ENCODE data around the gene SPIN2B.

- no peak for TF ChIP-seq CTCF (IDR thresholded peaks at IDR 0.05)
- TF ChIP-seq RAD21 (IDR thresholded peaks at IDR 0.05; ENCODE audit: low read length) = no peak
- TF ChIP-seq NFIC (IDR thresholded peaks at IDR 0.05; ENCODE audit: borderline replicate concordance) = no peak
- no peak for TF ChIP-seq TAF1 (IDR thresholded peaks at IDR 0.05; ENCODE audit: borderline replicate concordance, low read depth, low read length)
- no peak for TF ChIP-seq EZH2phosphoT487 (IDR thresholded peaks at IDR 0.05; ENCODE audit: borderline replicate concordance, low read depth)
- no peak for TF ChIP-seq RFX5 (IDR thresholded peaks at IDR 0.05; ENCODE audit: low read length)
- TF ChIP-seq ZBTB33 (IDR thresholded peaks at IDR 0.05; ENCODE audit: borderline replicate concordance, low read depth) = no peak
- no peak for TF ChIP-seq SIN3A (IDR thresholded peaks at IDR 0.05; ENCODE audit: borderline replicate concordance, low read depth, low read length)
- no peak for TF ChIP-seq JUND (IDR thresholded peaks at IDR 0.05)
Observed at GRCh38 chrX:57132046-57132445, 10.7 kb upstream of the SPIN2B start.
